K562 (cell line): ENCODE results near the gene PCNX2. TPM values are rescaled to one million over a fixed set of nuclear protein-coding genes. Genes with fewer than 3 reads are reported as not detected.

Experiments
- ATAC-seq: fragments of 200-7000 bp; cut with Tn5 transposase; 3 replicates; pipeline ENCODE4 v1.9.1; 2020; ENCODE audit warnings: moderate library complexity
- BruUV-seq: library from RNA; stranded (reverse); fragments of 400-500 nt; replicated peaks from 2 replicates; lab custom pipeline; 2021; lab: Mats Ljungman, UMichigan
- CTCF ChIA-PET: fragments of 300-600 bp; formaldehyde crosslinking; extraction: SDS; loops from one replicate; lab custom pipeline; 2021; ENCODE audit warnings: low intra/inter-chr PET ratio; lab: Yijun Ruan, JAX
- POLR2A ChIA-PET: fragments of 300-600, 350-650 bp; sonication (Branson Sonifier 250); formaldehyde crosslinking; extraction: SDS; loops from one replicate; lab custom pipeline; 2021; ENCODE audit warnings: antibody characterized with exemption, inconsistent platforms; lab: Yijun Ruan, JAX
- DNase-seq, 4 experiments: peaks; one replicate each; pipeline versions ENCODE4 v3.0.0 to v3.0.0-alpha.2; 2011 to 2018; ENCODE audit warnings: low spot score in 3 of 4, mixed read lengths in 3 of 4; ENCODE audit errors: extremely low read depth in 1 of 4
- FAIRE-seq: peaks from 2 replicates; lab custom pipeline; 2011; peaks lifted over from hg19 to GRCh38; lab: Jason Lieb, UNC
- H2AFZ ChIP-seq: 2 replicates; pipeline ENCODE4 v1.6.0; 2011; ENCODE audit warnings: low read depth, low read length, control low read depth, inconsistent platforms
- H3K27ac ChIP-seq: fragments of 200-600 bp; 3 replicates; pipeline ENCODE4 v1.8.0; 2011; ENCODE audit warnings: low read depth, mild to moderate bottlenecking, control low read depth, inconsistent platforms, low read length, moderate library complexity, mixed read lengths; ENCODE audit errors: extremely low read depth
- H3K27me3 ChIP-seq, 2 experiments: fragments of 300-600 bp in 1 of 2; 2 replicates in 1 of 2; 3 replicates in 1 of 2; pipeline versions ENCODE4 v1.6.0 to v1.8.0; 2011; ENCODE audit warnings: inconsistent platforms in 2 of 2, low read length in 2 of 2, mild to moderate bottlenecking in 1 of 2, mixed read lengths in 1 of 2, moderate library complexity in 1 of 2; ENCODE audit not compliant: control insufficient read depth in 2 of 2, insufficient read depth in 2 of 2
- H3K36me3 ChIP-seq: fragments of 300-600 bp; 3 replicates; pipeline ENCODE4 v1.8.0; 2011; ENCODE audit warnings: mild to moderate bottlenecking, low read length, inconsistent platforms; ENCODE audit not compliant: control insufficient read depth, insufficient read depth
- H3K4me1 ChIP-seq, 2 experiments: fragments of 200-600 bp in 1 of 2; replicated peaks in 1 of 2; 2 replicates in 1 of 2; 3 replicates in 1 of 2; pipeline versions ENCODE4 v1.5.1 to v1.8.0; 2011; ENCODE audit warnings: inconsistent platforms in 2 of 2, low read length in 2 of 2, mild to moderate bottlenecking in 1 of 2, mixed read lengths in 1 of 2, moderate library complexity in 1 of 2; ENCODE audit not compliant: control insufficient read depth in 2 of 2, insufficient read depth in 2 of 2
- H3K4me2 ChIP-seq: 2 replicates; pipeline ENCODE4 v1.6.1; 2011; ENCODE audit warnings: low read length, control low read depth, inconsistent platforms, mixed read lengths; ENCODE audit not compliant: insufficient read depth
- H3K4me3 ChIP-seq: fragments of 200-600 bp; sonication (generic), shearing (Covaris generic); 2 replicates; pipeline ENCODE4 v1.5.1; 2016; ENCODE audit warnings: control low read depth, inconsistent platforms
- H3K79me2 ChIP-seq: fragments of 200-600 bp; 3 replicates; pipeline ENCODE4 v1.8.0; 2011; ENCODE audit warnings: low read length, inconsistent platforms; ENCODE audit not compliant: control insufficient read depth, insufficient read depth
- H3K9ac ChIP-seq, 2 experiments: 2 replicates each; pipeline versions ENCODE4 v1.6.0 to v1.6.1; 2011; ENCODE audit warnings: low read depth in 2 of 2, low read length in 2 of 2, control low read depth in 1 of 2, inconsistent platforms in 1 of 2, mild to moderate bottlenecking in 1 of 2, mixed read lengths in 1 of 2; ENCODE audit not compliant: insufficient read depth in 1 of 2
- H3K9me1 ChIP-seq: one replicate; pipeline ENCODE4 v1.6.0; 2011; ENCODE audit warnings: inconsistent platforms, mild to moderate bottlenecking, low read length, moderate library complexity; ENCODE audit not compliant: control insufficient read depth, insufficient read depth
- H3K9me3 ChIP-seq: replicated peaks from 2 replicates; pipeline ENCODE4 v1.5.1; 2011; ENCODE audit warnings: low read depth, low read length, inconsistent platforms; ENCODE audit not compliant: control insufficient read depth, insufficient read depth
- H4K20me1 ChIP-seq: replicated peaks from 2 replicates; pipeline ENCODE4 v1.6.1; 2011; ENCODE audit warnings: low read length, inconsistent platforms, mixed read lengths; ENCODE audit not compliant: control insufficient read depth, insufficient read depth
- RBM25 ChIP-seq: fragments of 200-400 bp; formaldehyde crosslinking; IDR thresholded peaks from 2 replicates; pipeline ENCODE4 v1.6.1; 2018; ENCODE audit warnings: low read length, low read depth, moderate library complexity; ENCODE audit not compliant: severe bottlenecking
- TEAD4 ChIP-seq, 2 experiments: sonication (generic) in 1 of 2; formaldehyde crosslinking in 1 of 2; IDR thresholded peaks; 2 replicates each; pipeline versions ENCODE4 v1.6.1 to v1.8.0; 2012 to 2022; ENCODE audit warnings: borderline replicate concordance in 1 of 2, inconsistent platforms in 1 of 2, low read length in 1 of 2, mild to moderate bottlenecking in 1 of 2, missing genetic modification reagents in 1 of 2
- WGBS: fragments of 100-300 bp; shearing (Covaris generic); methylation state at CpG from one replicate; pipeline ENCODE4 v1.1.6; 2016; ENCODE audit warnings: low coverage, mixed read lengths; ENCODE audit not compliant: insufficient coverage; ENCODE audit errors: missing lambda C conversion rate; 5-methylcytosine and 5-hydroxymethylcytosine counted together
- in situ Hi-C: fragments of 300-500 bp; cut with MboI; formaldehyde crosslinking; loops from 4 replicates; pipeline ENCODE4 v1.15.0; 2018; ENCODE audit warnings: inconsistent platforms, mixed read lengths
- intact Hi-C: fragments of 100-400 bp; cut with micrococcal nuclease; formaldehyde crosslinking; loops from 2 replicates; pipeline ENCODE4 v1.14.2; 2022
- polyA plus RNA-seq, 8 experiments: library from polyadenylated mRNA; depleted of rRNA in 4 of 8; stranded (reverse) in 5 of 8; unstranded in 3 of 8; fragments of >200 nt; fragmentation: Nextera tagmentation in 2 of 8; fragmentation: Illumina TruSeq in 1 of 8; extraction: Ambion mirVana in 2 of 8; extraction: Trizol in 1 of 8; gene quantifications; 2 replicates each; pipeline versions ENCODE4 v1.2.1 to v1.2.3, GENCODE V29; 2011 to 2014; ENCODE audit warnings: inconsistent platforms in 1 of 8, missing spikeins in 1 of 8
- total RNA-seq, 7 experiments: library from RNA; depleted of rRNA in 6 of 7; stranded (reverse); fragments of >200 nt in 6 of 7; fragmentation: Illumina TruSeq in 2 of 7; extraction: Trizol in 2 of 7; gene quantifications; 2 replicates each; pipeline versions ENCODE4 v1.2.1 to v1.2.3, GENCODE V29; 2011 to 2021; ENCODE audit warnings: low replicate concordance in 1 of 7
- TF ChIP-seq, protein P1 (sequence below), 2 experiments: fragments of 450-650 bp in 1 of 2; sonication (generic) in 1 of 2; formaldehyde crosslinking in 1 of 2; IDR thresholded peaks in 1 of 2; conservative IDR thresholded peaks in 1 of 2; 2 replicates each; pipeline versions ENCODE4 v1.6.1 to v1.8.1; 2016 to 2023; ENCODE audit warnings: mild to moderate bottlenecking in 2 of 2, moderate library complexity in 2 of 2, inconsistent platforms in 1 of 2, missing genetic modification reagents in 1 of 2

The PCNX2 gene
- total and polyA plus RNA-seq, 9 of the 15 experiments (the other 6 are each of a cell fraction or from before 2014, with no cell fraction given) = 0.07 to 0.33 TPM; not detected in 7

DNA sequence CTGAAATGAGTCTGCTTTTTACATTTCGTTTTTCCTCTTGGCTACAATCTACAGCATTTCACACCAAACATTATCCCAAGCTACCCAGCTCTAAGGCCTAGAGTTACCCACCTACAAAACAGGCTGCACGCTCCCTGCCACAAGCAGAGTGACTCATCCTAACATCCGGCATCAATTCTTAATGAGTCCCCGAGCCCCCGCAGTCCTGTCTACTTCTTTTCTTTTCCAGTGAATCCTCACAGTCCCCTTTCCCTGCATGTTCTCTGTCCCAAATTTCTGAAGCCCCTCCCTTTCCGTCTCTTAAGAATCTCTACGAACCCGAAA lies 650 bp downstream of the PCNX2 start (continued):
- TF ChIP-seq, protein P1, sequence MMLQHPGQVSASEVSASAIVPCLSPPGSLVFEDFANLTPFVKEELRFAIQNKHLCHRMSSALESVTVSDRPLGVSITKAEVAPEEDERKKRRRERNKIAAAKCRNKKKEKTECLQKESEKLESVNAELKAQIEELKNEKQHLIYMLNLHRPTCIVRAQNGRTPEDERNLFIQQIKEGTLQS (IDR thresholded peaks at IDR 0.05) = peak; percentile 54; the same call in 1 of the 2 replicates
- TF ChIP-seq, protein P1 (CRISPR knock-in tag; conservative IDR thresholded peaks at IDR 0.05) = no peak

DNA sequence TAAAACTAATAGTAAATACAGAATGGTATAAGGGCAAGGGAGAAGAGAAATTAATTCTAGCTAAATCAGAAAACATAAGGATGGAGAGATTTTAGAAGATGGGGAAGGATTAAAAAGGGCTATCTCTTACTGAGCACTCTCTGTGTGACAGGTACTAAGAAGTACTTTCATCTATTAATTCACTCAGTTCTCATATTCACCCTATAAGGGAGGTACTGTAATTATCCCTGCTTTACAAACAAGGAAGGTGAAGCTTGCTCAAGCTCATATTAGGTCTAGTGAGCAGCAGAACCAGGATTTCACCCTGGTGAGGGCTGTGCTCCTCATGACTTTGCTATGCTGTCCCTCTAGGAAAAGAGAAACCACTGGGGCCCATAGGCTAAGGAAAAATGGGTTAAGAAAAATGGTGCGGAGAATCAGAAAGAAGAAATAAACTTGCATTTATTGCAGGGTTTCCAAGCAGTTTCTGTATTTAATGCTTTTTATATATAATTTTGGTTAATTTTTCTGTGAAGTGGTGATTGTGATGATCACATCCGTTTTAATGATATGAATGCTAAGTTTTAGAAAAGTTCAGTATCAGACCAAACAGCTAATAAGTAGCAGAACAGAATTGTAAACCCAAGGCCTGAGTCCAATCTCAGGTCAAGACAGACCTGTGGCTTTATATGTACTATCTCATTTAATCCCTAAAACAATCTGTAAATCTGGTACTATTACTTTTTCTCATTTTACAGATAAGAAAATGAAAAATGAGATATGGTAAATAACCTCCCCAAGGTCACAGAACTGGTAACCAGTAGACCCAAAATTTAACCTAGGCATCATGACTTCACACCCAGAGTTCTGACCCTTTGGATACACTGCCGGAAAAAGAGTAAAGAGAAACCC lies 1.7 kb downstream of the PCNX2 start:
- peak; percentile 26 for TF ChIP-seq RBM25
- TF ChIP-seq TEAD4 (IDR thresholded peaks at IDR 0.05; ENCODE audit: low read length) = no peak
- no peak for TF ChIP-seq TEAD4 (CRISPR knock-in tag; IDR thresholded peaks at IDR 0.05; ENCODE audit: borderline replicate concordance)
- in situ Hi-C loops (no loop called here), intact Hi-C loops (no loop called here)
- Histone ChIP-seq H3K4me2 (no peak overlapping the region), H3K9me1 (no peaks in the 10 kb centered on the region), H2AFZ (no peak overlapping the region), H3K9ac (no peak overlapping the region), H3K27me3 (peaks cover 5 to 11% of the 10 kb centered on the region in 2 experiments; a peak in 3 of 5 replicates), H4K20me1 (no peaks in the 10 kb centered on the region), H3K79me2 (no peaks in the 10 kb centered on the region), H3K4me3 (no peak overlapping the region), H3K9me3 (no peaks in the 10 kb centered on the region), H3K4me1 (peaks cover 0 to 6% of the 10 kb centered on the region in 2 experiments; a peak in 1 of 5 replicates), H3K36me3 (no peaks in the 10 kb centered on the region), H3K27ac (no peak overlapping the region)
- no TSS peak for BruUV-seq
- 1% methylated on average over 3 of the region's 3 CpGs for WGBS
- DNase-seq = no peak
- no peak for FAIRE-seq
- no peak for ATAC-seq
- ChIA-PET POLR2A (no interaction called here), CTCF (no interaction called here)
